ENCODE data around the gene ARHGAP32.

Gene ARHGAP32

DNA sequence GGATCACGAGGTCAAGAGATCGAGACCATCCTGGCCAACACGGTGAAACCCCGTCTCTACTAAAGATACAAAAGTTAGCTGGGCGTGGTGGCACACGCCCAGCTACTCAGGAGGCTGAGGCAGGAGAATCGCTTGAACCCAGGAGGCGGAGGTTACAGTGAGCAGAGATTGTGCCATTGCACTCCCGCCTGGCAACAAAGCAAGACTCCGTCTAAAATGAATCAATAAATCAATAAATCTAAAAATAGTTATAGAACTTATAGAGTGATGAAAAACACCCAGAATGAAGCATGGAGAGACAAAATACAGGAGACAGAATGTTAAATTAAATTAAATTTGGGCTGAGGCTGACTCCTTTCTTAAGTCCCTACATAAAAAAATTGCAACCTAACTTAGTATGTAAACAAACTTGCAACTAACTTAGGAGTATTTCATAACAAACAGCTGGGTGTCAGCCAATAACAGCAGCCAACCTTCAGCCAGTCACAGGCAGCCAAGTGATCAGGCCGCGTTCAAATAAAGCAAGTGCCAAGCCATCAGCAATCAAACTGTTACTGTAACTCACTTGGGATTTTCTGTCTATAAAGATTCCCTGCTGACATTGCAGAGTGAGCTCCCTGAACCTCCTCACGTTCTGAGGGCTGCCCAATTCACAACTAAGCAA lies 242.2 kb downstream of the ARHGAP32 start:
- H2AFZ ChIP-seq (ENCODE audit: low read depth, low read length, severe bottlenecking), result no peak overlapping the region
- no peaks in the 10 kb centered on the region for H4K20me1 ChIP-seq (ENCODE audit: low read depth, low read length)
- H3K79me2 ChIP-seq (ENCODE audit: insufficient read depth, low read length), result no peaks in the 10 kb centered on the region
- no peak for TF ChIP-seq EZH2phosphoT487 (conservative IDR thresholded peaks at IDR 0.05; ENCODE audit: low read length)
- TF ChIP-seq, protein P1, sequence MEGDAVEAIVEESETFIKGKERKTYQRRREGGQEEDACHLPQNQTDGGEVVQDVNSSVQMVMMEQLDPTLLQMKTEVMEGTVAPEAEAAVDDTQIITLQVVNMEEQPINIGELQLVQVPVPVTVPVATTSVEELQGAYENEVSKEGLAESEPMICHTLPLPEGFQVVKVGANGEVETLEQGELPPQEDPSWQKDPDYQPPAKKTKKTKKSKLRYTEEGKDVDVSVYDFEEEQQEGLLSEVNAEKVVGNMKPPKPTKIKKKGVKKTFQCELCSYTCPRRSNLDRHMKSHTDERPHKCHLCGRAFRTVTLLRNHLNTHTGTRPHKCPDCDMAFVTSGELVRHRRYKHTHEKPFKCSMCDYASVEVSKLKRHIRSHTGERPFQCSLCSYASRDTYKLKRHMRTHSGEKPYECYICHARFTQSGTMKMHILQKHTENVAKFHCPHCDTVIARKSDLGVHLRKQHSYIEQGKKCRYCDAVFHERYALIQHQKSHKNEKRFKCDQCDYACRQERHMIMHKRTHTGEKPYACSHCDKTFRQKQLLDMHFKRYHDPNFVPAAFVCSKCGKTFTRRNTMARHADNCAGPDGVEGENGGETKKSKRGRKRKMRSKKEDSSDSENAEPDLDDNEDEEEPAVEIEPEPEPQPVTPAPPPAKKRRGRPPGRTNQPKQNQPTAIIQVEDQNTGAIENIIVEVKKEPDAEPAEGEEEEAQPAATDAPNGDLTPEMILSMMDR (IDR thresholded peaks at IDR 0.05; ENCODE audit: insufficient read depth, low read length, poor library complexity, severe bottlenecking), result no peak
- H3K27ac ChIP-seq (ENCODE audit: low read depth, low read length), result no peak overlapping the region
- H3K4me3 ChIP-seq (ENCODE audit: insufficient read depth, low read length, poor library complexity, severe bottlenecking), result no peak overlapping the region
- no peaks in the 10 kb centered on the region for H3K9me3 ChIP-seq (ENCODE audit: insufficient read depth, low read length)
- no peaks in the 10 kb centered on the region for H3F3A ChIP-seq (ENCODE audit: insufficient read depth)
- H3K27me3 ChIP-seq (ENCODE audit: low read length), result no peaks in the 10 kb centered on the region
- no peak overlapping the region for H3K9ac ChIP-seq (ENCODE audit: low read length)
- no peaks in the 10 kb centered on the region for H3K36me3 ChIP-seq (ENCODE audit: low read length)
- no peaks in the 10 kb centered on the region for H3K9me2 ChIP-seq (replicated peaks; ENCODE audit: insufficient read depth, low read length)
- no peak overlapping the region for H3K4me2 ChIP-seq (ENCODE audit: low read depth, low read length, poor library complexity, severe bottlenecking)

DNA sequence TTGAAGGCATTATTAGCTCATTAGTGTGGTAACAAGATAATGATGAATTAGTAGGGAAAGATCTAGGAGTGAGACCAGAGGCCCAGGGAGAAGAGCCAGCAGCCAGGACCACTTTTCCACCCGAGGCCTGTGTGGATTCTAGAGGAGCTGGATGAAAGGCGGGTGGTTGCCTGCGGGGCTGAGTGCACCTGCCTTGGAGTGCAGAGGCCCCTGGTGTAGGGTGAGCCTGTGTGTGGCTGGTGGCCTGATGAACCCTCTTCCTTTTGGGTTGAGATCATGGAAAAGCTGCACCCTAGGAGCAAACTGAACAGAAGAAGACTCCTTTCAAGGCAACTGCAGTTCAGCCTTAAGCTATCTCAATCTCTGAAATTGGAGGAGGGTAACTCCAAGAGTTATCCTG lies 243.5 kb downstream of the ARHGAP32 start:
- Histone ChIP-seq H3K27ac (ENCODE audit: low read depth, low read length) (no peak overlapping the region), H3K4me3 (ENCODE audit: insufficient read depth, low read length, poor library complexity, severe bottlenecking) (no peak overlapping the region), H3K27me3 (ENCODE audit: low read length) (no peaks in the 10 kb centered on the region), H2AFZ (ENCODE audit: low read depth, low read length, severe bottlenecking) (no peak overlapping the region), H4K20me1 (ENCODE audit: low read depth, low read length) (no peaks in the 10 kb centered on the region), H3K36me3 (ENCODE audit: low read length) (no peaks in the 10 kb centered on the region), H3K9me3 (ENCODE audit: insufficient read depth, low read length) (no peaks in the 10 kb centered on the region), H3K9ac (ENCODE audit: low read length) (no peak overlapping the region), H3K9me2 (replicated peaks; ENCODE audit: insufficient read depth, low read length) (no peaks in the 10 kb centered on the region), H3K79me2 (ENCODE audit: insufficient read depth, low read length) (no peaks in the 10 kb centered on the region), H3K4me2 (ENCODE audit: low read depth, low read length, poor library complexity, severe bottlenecking) (no peak overlapping the region), H3F3A (ENCODE audit: insufficient read depth) (no peaks in the 10 kb centered on the region)
- TF ChIP-seq, protein P1 (IDR thresholded peaks at IDR 0.05; ENCODE audit: insufficient read depth, low read length, poor library complexity, severe bottlenecking), result no peak
- TF ChIP-seq EZH2phosphoT487 (conservative IDR thresholded peaks at IDR 0.05; ENCODE audit: low read length), result no peak

DNA sequence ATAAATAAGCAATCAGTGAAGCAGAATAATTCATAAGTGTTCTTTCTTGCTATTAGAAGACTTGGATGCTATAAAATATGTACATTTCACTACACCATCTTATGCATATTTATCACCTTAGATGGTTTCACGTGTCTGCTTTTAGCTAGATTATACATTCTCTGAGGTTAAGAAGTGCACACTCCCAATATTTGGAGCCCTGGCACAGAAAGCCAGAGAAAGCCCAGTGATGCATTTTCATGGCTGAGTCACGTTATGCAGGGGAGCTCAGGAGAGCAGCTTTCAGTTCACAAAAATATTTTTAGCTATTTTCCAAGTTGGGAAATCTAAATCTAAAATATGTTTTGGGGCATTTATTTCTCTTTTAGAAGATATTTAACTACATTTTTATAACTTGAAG lies 244.4 kb downstream of the ARHGAP32 start:
- TF ChIP-seq EZH2phosphoT487 (conservative IDR thresholded peaks at IDR 0.05; ENCODE audit: low read length), result no peak
- TF ChIP-seq, protein P1 (IDR thresholded peaks at IDR 0.05; ENCODE audit: insufficient read depth, low read length, poor library complexity, severe bottlenecking), result no peak
- H3K27ac ChIP-seq (ENCODE audit: low read depth, low read length), result no peak overlapping the region
- H3K4me2 ChIP-seq (ENCODE audit: low read depth, low read length, poor library complexity, severe bottlenecking), result no peak overlapping the region
- no peak overlapping the region for H3K9ac ChIP-seq (ENCODE audit: low read length)
- no peaks in the 10 kb centered on the region for H3F3A ChIP-seq (ENCODE audit: insufficient read depth)
- H3K79me2 ChIP-seq (ENCODE audit: insufficient read depth, low read length), result no peaks in the 10 kb centered on the region
- no peaks in the 10 kb centered on the region for H3K9me2 ChIP-seq (replicated peaks; ENCODE audit: insufficient read depth, low read length)
- H3K36me3 ChIP-seq (ENCODE audit: low read length), result no peaks in the 10 kb centered on the region
- H2AFZ ChIP-seq (ENCODE audit: low read depth, low read length, severe bottlenecking), result no peak overlapping the region
- no peaks in the 10 kb centered on the region for H3K9me3 ChIP-seq (ENCODE audit: insufficient read depth, low read length)
- H3K27me3 ChIP-seq (ENCODE audit: low read length), result no peaks in the 10 kb centered on the region
- H4K20me1 ChIP-seq (ENCODE audit: low read depth, low read length), result no peaks in the 10 kb centered on the region
- no peak overlapping the region for H3K4me3 ChIP-seq (ENCODE audit: insufficient read depth, low read length, poor library complexity, severe bottlenecking)
